RWPE1 (cell line): ENCODE measurements around the gene PGM1.

Source experiments
- CTCF ChIA-PET: fragments of 350-600 bp; sonication (Branson Sonifier 250); formaldehyde crosslinking; extraction: SDS; loops from one replicate; lab custom pipeline; 2021; lab: Yijun Ruan, JAX
- POLR2A ChIA-PET: fragments of 400-600 bp; formaldehyde crosslinking; extraction: SDS; loops from one replicate; lab custom pipeline; 2020; ENCODE audit warnings: antibody characterized with exemption; ENCODE audit not compliant: low non-redundant PET; lab: Yijun Ruan, JAX
- DNase-seq: peaks from one replicate; pipeline ENCODE4 v3.0.0; 2012; ENCODE audit warnings: low spot score
- H3K27ac ChIP-seq: fragments of 450-650 bp; 2 replicates; pipeline ENCODE4 v1.5.1; 2017
- CTCF ChIP-seq: fragments of 450-650 bp; conservative IDR thresholded peaks from 2 replicates; pipeline ENCODE4 v1.5.1; 2017; ENCODE audit warnings: low read depth, mild to moderate bottlenecking

The PGM1 gene

GRCh38 chr1:63593303-63593885 lies at the start of gene PGM1:
PGM1 (plus strand) TSS chr1:63593411; CDS start chr1:63593489, 78 bp downstream.
- peak; percentile 63 for DNase-seq
- TF ChIP-seq CTCF, result no peak
- H3K27ac ChIP-seq, result peak within 1 kb of the TSS; percentile 97
- ChIA-PET POLR2A (interaction anchor here (0.9 kb wide), 1 partner anchor 69 kb away, joined by 3 read pairs; no protein-coding TSS in a partner anchor), CTCF (no interaction called here)

- DNase-seq, result peak; percentile 27
- H3K27ac ChIP-seq, result peak overlapping the region; percentile 60
- ChIA-PET CTCF (interaction anchor here (0.6 kb wide), 1 partner anchor 8 kb away, joined by 3 read pairs; no protein-coding TSS in a partner anchor), POLR2A (no interaction called here)
- TF ChIP-seq CTCF, result no peak
Observed at GRCh38 chr1:63545780-63546179, 47.4 kb upstream of the PGM1 start.

- TF ChIP-seq CTCF, result no peak
- DNase-seq, result peak; percentile 32
- CTCF ChIA-PET, result no interaction called here
- POLR2A ChIA-PET, result no interaction called here
- peak overlapping the region; percentile 24; the same call in 1 of the 2 replicates for H3K27ac ChIP-seq
Observed at GRCh38 chr1:63547621-63548294, 45.5 kb upstream of the PGM1 start.

GRCh38 chr1:63548303-63548702 lies 44.9 kb upstream of the PGM1 start:
- no peak for DNase-seq
- CTCF ChIA-PET, result no interaction called here
- no peak overlapping the region for H3K27ac ChIP-seq
- POLR2A ChIA-PET, result no interaction called here
- no peak for TF ChIP-seq CTCF

GRCh38 chr1:63548877-63549276 lies 44.3 kb upstream of the PGM1 start:
- CTCF ChIA-PET, result no interaction called here
- no peak for DNase-seq
- POLR2A ChIA-PET, result no interaction called here
- TF ChIP-seq CTCF, result no peak
- no peak overlapping the region for H3K27ac ChIP-seq

GRCh38 chr1:63555480-63555879 lies 37.7 kb upstream of the PGM1 start:
- H3K27ac ChIP-seq, result no peak overlapping the region
- CTCF ChIA-PET, result no interaction called here
- POLR2A ChIA-PET, result no interaction called here
- no peak for DNase-seq
- no peak for TF ChIP-seq CTCF
